GM19035 (cell line): ENCODE data around the gene ITGA2B.
"Not testable (repeated sequence)": the region's sequence is repeated elsewhere in the genome, so short reads cannot be mapped to it uniquely, and the experiment has no call there.

Experiments
- ATAC-seq: cut with Tn5 transposase; IDR thresholded peaks from one replicate; pipeline ENCODE4 v1.9.1; 2021; ENCODE audit not compliant: unreplicated experiment

Gene ITGA2B

GRCh38 chr17:44333371-44333770 is 56.1 kb downstream of the ITGA2B start:
- no peak for ATAC-seq

GRCh38 chr17:44331249-44331760 is 58.1 kb downstream of the ITGA2B start:
- no peak for ATAC-seq

DNA sequence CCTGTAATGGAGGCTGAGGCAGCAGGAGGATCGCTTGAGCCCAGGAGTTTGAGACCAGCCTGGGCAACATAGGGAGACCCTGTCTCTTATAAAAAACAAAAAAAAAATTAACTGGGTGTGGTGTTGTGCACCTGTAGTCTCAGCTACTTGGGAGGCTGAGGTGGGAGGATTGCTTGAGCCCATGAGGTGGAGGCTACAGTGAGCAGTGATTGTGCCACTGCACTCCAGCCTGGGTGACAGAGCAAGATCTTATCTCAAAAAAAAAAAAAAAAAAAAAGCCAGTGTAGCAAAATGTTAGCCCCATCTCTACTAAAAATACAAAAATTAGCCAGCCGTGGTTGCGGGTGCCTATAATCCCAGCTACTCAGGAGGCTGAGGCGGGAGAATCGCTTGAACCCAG is 59.2 kb downstream of the ITGA2B start:
- not testable (repeated sequence) for ATAC-seq

DNA sequence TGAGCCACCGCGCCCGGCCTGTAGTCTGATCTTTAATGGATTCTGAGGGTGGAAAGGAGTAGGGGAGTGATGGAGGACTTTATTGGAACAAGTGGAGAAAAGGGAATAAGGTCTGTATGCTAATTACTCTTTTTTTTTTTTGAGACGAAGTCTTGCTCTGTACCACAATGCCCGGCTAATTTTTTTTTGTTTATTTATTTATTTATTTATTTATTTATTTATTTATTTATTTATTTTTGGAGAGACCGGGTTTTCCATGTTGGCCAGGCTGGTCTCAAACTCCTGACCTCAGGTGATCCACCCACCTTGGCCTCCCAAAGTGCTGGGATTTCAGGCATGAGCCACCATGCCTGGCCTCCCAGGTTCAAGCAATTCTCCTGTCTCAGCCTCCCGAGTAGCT is 59.9 kb downstream of the ITGA2B start:
- ATAC-seq, result not testable (repeated sequence)

DNA sequence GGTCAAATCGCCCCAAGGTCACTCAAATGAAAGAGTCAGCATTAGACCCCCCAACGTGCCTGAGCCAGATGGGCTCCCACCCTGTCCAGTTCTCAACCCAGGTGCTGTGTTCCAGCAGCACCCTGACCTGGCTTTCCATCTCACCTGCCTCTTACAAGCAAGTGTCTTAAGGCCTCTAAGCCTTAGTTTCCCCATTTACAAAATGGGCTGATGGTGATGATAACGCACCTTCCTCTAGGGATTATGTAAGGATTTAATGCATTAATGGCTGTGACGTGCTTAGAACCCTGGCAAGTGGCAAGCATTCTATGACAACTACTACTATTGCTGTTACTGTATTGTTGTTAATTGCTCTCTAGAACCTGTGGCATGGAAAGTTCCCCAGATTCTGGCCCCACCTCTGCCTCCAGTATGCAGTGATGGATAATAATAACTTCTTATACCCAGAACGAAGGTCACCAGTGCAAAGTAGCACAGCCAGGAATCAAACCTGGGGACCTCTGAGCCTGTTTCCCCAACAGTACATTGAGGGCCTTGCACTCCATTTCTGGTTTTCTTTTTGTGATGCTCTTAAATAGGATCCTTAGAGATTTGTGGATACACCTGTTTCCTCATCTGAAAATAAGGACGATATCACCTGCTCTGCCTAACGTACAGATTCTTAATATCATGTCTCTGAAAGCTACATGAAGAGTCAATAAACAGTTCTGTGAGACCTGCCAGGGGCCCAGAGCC is 61.6 kb downstream of the ITGA2B start:
- no peak for ATAC-seq

- peak; percentile 47 for ATAC-seq
These were observed 62.5 kb downstream of the ITGA2B start for GRCh38 chr17:44326861-44327444.

DNA sequence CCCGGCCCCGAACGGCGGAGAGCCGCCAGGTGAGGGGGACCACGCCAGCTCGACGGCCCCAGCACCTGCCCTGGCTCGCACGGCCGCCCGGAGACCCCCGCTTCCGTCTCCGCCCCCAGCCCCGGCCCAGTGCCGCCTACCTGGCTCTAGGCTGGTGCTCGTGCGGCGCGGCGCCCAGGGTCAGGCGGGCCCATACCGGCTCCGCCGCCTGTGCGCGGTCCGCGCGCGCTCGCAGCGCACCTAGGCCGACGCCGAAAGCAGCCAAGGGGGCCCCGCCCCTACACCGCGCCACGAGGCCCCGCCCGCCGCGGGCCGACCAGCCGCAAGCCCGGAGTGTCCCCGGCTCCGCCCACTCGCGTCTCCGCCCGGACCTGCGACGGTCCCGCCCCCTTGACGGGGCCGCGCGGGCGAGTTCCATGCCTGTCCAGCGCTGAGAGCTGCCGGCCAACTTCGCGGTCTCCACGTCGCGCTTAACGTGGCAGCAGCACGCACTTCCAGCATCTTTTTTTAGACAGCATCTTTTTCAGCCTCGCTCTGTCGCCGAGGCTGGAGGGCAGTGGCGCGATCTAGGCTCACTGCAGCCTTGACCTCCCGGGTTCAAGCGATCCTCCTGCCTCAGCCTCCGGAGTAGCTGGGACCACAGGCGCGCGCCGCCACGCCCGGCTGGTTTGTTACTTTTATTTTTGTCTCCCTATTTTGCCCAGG is 64.7 kb downstream of the ITGA2B start, which contains the start of gene SLC25A39:
Gene SLC25A39, minus strand, starts transcription at position 253 of the 705 bp plus-strand sequence. CDS start 1,261 bp downstream, outside the sequence.
- ATAC-seq, result peak; percentile 59

- ATAC-seq, result peak; percentile 5
These were observed 65.3 kb downstream of the ITGA2B start for GRCh38 chr17:44324092-44324570.

GRCh38 chr17:44323359-44324091 is 65.9 kb downstream of the ITGA2B start:
- ATAC-seq, result no peak

DNA sequence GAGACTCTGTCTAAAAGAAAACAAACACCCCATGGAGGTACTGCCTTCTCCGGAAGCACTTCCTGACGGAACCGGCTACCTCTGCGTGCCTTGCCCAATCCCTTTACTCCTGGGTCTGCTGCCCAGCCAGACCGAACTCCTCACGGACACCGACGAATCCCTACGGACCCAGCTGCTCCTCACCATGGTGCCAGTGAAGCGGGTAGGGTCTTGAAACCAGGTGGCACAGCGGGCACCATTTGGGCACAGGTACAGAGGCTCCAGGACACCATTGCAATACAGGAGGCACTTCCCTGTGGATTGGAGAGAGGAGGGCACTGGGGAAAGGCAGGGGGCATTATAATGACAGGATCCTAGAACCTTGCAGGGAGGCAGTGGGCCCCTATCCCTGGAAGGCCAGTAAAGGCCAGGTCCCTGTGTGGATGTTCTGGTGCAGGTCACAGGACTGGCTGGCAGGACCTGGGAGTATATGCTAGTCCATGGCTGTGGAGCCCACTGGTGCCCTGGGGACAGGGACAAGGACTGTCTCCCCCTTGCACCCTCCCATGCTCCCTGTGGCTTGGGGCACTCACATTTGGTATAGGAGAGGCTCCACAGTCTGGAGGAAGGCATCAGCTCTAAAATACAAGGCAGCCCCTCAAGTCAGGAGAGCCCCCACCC is 67.1 kb downstream of the ITGA2B start:
- ATAC-seq, result no peak
